DND-41 (cell line): ENCODE results near the gene CDH2.

Experiments used
- CTCF ChIP-seq: IDR thresholded peaks from 2 replicates; pipeline ENCODE4 v1.5.1; 2012; ENCODE audit warnings: borderline replicate concordance, low read length, moderate library complexity, mild to moderate bottlenecking; ENCODE audit not compliant: poor library complexity, severe bottlenecking; ENCODE audit errors: extremely low read depth
- EZH2 ChIP-seq: IDR thresholded peaks from 3 replicates; pipeline ENCODE4 v1.6.1; 2012; ENCODE audit warnings: borderline replicate concordance, low read depth, mild to moderate bottlenecking, moderate library complexity, low read length, inconsistent platforms; ENCODE audit not compliant: severe bottlenecking

- no peak for TF ChIP-seq CTCF
- TF ChIP-seq EZH2, result no peak
Measured at GRCh38 chr18:28151434-28151833, 25.5 kb downstream of the CDH2 start.
